HG03039 (cell line): ENCODE data around the gene DGKZ.
A peak's percentile ranks its signal among the peaks of the same experiment; 100 is the strongest.

Experiments
- ATAC-seq: cut with Tn5 transposase; IDR thresholded peaks from one replicate; pipeline ENCODE4 v1.9.1; 2021; ENCODE audit warnings: mild to moderate bottlenecking, moderate library complexity; ENCODE audit not compliant: unreplicated experiment

The DGKZ gene

GRCh38 chr11:46343520-46343919, 3.7 kb upstream of the DGKZ start:
- no peak for ATAC-seq

- no peak for ATAC-seq
Measured at GRCh38 chr11:46345131-46345597, 2.1 kb upstream of the DGKZ start.

DNA sequence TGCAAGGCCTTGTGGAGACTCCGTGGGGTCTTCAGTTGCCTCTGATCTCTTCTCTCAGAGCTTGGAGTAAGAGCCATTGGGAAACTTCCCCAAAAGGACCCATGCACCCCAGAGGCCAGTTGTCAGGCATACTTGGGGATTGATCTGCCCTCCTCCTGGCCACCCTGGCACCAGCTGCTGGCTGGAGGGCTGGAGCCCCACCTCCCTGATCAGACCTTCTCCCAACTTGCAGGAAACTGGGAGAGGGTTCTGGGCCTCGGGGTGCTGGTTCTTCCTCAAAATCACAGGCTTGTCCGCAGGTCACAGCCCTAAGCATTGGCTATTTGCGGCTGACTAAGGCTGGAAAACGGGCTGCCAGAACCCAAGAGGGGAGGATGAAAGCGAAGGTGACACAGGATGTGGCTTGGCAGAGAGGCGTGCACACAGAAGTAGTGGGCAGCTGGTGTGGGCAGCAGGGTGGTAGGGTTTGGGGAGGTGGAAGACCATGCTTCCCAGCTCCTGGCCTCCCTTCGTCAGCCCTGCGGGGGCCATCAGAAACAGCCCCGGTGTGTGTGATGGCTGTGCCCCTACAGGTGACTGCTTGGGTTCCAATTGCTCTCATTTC, 1.3 kb upstream of the DGKZ start:
- ATAC-seq = no peak

GRCh38 chr11:46347637-46348311, 511 bp downstream of the DGKZ start:
- peak; percentile 3 for ATAC-seq

DNA sequence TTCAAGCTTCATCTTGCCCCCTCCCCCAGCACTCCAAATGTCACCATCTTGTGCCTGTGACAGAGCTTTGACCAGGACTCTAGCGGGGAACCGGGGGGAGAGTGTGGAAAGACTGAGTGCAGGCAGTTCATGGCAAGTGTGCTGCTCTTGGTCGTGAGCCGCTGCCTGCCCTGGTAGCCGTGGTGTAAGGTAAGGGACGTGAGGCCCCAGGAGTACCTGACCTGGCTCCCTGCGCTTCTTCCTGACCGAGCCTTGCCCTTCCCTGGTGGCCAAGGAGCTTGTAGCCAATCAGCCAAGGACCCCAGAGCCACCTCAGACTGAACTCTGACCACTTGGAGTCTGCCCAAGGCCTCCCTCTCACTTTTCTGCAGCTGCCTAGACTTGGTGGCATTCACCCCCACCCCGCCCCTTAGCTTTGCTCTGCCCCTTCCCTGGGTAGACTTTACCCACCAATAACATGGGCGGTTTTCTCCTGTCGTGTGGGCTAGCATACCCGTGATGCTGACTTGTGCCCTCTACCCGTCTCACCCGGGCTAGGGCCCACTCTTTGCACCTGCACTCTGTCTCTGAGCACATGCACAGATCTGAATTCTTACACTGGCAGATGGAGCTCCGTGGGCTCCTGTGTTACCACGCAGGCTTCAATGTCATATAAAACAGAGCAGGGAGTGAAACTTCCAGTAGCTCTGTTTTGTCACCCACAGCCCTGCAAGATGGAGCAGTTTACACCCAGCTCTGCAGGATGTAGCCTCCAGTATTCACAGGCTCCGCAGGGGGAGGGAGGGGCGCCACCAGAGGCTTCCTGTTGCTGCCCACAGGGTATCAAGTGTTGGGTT, 1.5 kb downstream of the DGKZ start:
- ATAC-seq = no peak

DNA sequence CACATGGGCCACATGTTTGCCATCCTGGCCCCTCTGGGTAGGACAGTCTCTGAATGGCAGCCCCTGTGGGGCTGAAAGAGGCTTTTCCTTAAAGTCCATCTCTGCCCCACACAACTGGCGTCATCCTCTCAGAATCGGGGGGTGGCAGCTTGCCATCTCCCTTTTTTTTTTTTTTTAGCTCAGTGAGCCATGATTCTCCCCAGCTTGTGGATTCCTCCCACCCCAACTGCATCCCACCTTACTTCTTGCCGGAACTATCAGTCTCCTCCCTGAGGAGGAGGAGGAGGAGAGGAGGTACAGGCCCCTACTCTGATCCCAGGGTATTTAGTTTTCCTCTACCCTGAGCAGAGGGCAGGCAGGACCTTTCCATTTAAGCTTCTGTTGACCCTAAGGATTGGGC, 3.4 kb downstream of the DGKZ start:
- no peak for ATAC-seq

- ATAC-seq = no peak
Measured at GRCh38 chr11:46351148-46351547, 3.9 kb downstream of the DGKZ start.

GRCh38 chr11:46351606-46352005, 4.3 kb downstream of the DGKZ start:
- no peak for ATAC-seq

GRCh38 chr11:46352063-46352841, 5.0 kb downstream of the DGKZ start:
- ATAC-seq = no peak

DNA sequence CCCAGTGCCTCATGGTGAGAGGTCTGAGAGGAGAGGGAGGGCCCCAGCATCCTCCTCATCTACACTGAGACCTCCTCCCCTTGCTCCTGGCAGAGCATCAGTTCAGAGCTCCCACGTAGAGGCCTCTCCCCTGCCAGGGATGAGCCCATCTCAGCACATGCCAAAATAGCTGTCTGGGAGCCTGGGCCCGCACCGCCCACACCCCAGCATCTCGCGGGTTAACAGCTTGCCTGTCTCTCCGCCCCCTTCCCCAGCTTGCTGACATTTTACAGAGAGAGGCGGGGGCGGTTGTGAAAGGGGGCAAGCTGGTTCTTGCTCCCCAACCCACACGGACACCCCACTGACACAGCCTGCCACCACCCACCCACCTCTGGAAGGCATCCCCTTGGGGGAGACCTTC, 6.4 kb downstream of the DGKZ start:
- ATAC-seq = no peak

DNA sequence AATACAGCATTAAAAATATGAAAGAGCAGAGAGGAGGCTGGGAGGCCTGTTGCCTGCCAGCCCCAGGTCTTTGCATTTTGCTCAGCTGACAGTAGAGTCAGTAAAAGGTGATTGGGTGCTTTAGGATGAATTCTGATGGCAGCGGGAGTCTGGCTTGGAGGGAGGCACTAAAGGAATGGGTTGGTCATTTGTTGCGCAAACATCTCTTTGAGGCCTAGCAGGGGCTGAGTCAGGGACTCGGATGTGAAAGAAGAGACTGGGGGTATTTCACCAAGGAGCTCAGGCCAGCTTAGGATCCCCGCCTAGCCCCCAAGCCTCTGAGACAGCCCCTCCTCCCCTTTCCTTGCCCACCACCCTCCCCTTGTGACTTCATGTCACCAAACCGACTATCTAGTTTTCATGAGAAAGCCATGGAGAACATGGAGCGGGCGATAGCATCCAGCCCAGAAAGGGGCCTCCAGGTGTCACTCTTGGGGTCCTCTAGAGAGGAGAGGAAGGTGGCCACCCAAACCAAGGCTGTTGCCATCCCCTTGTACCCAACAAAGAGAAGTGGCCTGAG, 9.7 kb downstream of the DGKZ start:
- no peak for ATAC-seq

- no peak for ATAC-seq
Measured at GRCh38 chr11:46357483-46357936, 10.2 kb downstream of the DGKZ start.

- ATAC-seq = no peak
Measured at GRCh38 chr11:46359953-46360352, 12.7 kb downstream of the DGKZ start.

- no peak for ATAC-seq
Measured at GRCh38 chr11:46360878-46361277, 13.6 kb downstream of the DGKZ start.

GRCh38 chr11:46361283-46362155, 14.3 kb downstream of the DGKZ start:
- peak; percentile 77 for ATAC-seq

- no peak for ATAC-seq
Measured at GRCh38 chr11:46362156-46363030, 15.1 kb downstream of the DGKZ start.

GRCh38 chr11:46363031-46363407, 15.8 kb downstream of the DGKZ start:
- ATAC-seq = no peak

- no peak for ATAC-seq
Measured at GRCh38 chr11:46363455-46364005, 16.3 kb downstream of the DGKZ start.
